SH-SY5Y (cell line): Measurements from ENCODE around the gene ADAMTS13.

Experiments
- GATA2 ChIP-seq: IDR thresholded peaks from 2 replicates; pipeline ENCODE4 v1.6.1; 2011; ENCODE audit warnings: mild to moderate bottlenecking, low read depth, low read length
- GATA3 ChIP-seq: IDR thresholded peaks from 2 replicates; pipeline ENCODE4 v1.6.1; 2011; ENCODE audit warnings: low read depth, mild to moderate bottlenecking, low read length, moderate library complexity

Gene ADAMTS13

DNA sequence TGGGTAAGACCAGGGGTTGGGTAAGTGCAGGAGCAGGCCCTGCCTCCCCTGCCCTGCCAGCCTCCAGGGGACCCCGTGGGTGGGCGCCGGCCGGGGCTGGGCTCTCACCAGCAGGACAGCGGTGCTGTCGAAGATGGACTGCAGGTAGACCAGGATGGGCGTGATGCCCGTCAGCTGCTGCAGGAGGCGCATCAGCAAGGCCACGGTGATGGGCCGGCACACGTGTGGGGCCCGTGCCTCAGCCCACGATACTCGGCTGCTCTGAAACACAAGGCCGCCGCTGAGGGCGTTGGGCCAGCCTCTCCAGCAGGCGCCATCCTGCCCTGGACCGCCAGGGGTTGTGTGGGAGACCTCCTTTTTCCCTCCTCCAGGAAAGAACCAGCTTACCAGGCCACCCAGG is 52.7 kb downstream of the ADAMTS13 start:
- TF ChIP-seq GATA2 (no peak), GATA3 (no peak)

DNA sequence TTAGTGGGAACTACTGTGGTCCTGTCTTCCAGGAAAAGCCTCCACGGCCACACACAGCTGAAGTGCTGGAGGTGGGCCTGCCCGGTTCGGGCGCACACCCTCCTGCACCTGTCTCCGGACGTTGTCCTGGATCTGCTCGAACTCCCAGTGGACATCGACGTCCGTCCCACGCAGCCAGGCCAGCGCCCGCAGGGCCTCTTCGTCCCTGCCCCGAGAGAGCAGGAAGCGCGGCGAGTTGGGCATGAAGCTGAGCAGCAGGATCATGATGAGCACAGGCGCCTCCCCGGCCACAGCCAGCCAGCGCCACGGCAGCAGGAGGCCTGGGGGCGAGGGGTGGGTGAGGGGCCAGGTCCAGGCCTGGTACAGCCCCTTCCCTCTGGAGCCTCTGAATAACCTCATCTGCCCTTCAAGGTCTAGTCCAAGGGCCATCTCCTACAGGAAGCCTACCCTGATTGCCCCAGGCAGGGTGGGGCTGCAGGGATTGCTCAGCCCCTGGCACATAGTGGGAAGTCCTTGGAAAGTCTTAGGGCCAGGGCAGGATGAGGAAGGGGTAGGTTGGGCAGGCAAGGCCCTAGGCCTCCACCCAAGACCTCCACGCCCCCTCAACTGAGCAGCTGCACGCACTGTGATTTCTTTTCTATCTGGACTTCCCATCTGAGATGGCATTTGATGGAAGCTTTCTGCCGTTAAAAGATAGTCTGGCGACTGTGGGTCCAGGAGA is 53.3 kb downstream of the ADAMTS13 start:
- TF ChIP-seq GATA2 (no peak), GATA3 (no peak)

DNA sequence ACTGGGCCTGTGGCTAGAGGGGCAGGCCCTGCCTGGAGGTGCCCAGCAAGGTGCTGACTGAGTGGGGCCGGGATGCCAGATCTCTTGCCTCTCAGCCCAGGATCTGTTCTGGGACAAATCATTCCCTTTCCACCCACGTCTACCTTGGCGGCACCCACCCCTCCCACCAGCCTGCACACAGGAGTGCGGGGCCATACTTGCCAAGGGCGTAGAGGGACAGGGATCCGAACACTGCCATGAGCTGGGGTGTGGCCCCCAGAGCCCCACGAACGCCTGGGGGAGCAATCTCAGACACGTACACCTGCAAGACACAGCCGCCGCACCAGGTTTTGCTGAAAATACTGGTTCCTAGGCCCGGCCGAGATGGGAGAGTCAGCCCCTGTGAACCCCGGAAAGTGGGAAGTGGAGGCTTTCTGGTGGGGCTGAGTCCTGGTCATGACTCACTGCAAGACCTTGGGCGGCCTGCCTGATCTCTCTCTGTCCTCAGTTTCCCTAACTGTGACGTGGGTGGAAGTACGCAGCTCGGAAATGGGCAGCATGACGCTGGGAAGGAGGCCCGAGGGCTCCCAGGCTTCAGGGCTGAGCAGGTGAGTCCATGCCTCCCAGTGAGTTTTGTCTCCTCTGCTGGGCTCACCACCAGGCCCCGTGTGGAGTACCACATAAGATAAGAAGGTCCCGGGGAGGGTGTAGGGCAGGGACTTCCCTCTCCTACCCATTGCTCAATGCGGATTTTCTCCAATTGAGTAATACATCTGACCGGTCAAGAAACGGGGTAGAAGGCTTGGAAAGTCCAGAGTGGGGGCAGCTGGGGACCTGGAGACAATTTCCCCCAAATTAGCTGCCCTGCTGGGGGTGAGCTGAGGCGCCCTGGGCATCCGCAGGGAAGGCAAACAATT is 54.1 kb downstream of the ADAMTS13 start:
- TF ChIP-seq GATA3 (no peak), GATA2 (no peak)

DNA sequence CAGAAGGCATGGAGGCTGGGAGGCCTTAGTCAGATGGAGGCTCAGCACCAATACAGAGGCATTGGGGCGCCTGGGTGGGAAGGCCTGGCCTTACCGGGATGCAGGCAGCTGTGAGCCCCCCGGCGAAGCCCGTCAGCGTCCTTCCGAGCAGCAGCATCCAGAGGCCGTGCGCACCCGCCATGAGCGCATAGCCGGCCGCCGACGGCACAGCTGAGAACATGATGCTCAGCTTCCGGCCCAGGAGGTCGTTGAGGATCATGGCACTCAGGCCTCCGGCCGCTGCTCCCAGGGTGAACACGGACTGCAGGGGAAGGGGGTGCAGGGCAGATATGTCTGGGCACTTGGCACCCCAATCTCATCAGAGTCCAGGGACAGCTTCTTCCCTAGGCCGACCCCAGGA is 54.8 kb downstream of the ADAMTS13 start:
- TF ChIP-seq GATA2, result no peak
- TF ChIP-seq GATA3, result no peak

DNA sequence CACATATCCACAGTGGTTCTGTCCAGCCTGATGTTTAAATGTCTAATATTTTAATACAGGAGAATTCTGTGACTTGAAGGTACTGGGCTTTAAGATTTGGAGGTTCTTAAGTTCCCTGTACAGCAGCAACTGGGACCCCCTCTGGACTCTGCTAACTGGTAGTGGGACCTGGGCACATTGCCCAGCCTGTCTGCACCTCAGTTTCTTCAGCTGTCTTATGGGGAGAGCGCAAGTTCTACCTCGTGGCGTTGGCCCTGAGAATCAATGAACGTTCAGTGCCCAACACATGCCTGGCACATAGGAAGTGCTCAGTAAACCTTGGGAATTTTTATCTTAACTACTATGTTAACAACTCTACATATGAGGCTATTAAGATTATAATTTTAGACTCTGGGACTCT is 55.3 kb downstream of the ADAMTS13 start:
- TF ChIP-seq GATA3 (no peak), GATA2 (no peak)

DNA sequence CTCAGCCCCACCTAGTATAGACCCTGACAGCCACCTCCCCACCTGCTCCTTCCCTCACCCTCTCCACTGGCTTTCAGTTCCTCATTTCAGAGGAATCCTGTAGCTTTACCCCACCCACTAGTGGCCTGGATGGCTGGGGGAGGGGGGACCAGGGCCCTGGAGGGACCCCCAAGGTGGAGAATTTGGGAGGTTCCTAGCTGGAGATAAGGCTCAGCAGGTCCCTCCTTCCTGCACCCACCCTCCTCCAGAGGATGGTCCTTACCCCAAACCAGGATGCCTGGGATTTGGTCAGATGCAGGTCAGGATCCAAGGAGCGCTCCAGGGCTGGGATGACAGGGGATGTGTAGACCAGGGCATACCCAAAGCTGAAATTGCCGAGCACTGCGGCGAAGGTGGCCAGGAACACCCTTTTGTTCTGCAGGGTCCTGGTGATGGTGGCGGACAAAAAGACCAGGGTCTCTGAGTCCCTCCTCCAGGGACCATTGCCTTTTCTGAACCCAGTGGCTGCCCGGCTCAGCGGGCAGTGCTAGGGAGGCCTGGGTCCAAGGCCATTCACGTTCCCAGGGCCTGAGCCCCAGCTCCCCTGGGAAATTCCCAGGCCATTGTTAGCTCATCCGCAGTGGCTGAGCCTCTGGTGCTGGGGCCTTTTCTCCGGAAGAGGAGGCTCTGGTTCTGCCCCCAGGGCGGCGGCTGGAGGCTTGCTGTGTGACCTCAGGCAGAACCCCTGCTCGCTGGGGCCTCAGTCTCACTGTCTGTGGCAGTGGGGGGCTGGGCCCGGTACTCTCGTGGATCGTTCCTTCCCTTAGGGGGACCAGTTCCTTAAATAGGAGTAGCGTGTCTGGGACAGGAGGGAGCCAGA is 56.1 kb downstream of the ADAMTS13 start:
- TF ChIP-seq GATA2 (no peak), GATA3 (no peak)

DNA sequence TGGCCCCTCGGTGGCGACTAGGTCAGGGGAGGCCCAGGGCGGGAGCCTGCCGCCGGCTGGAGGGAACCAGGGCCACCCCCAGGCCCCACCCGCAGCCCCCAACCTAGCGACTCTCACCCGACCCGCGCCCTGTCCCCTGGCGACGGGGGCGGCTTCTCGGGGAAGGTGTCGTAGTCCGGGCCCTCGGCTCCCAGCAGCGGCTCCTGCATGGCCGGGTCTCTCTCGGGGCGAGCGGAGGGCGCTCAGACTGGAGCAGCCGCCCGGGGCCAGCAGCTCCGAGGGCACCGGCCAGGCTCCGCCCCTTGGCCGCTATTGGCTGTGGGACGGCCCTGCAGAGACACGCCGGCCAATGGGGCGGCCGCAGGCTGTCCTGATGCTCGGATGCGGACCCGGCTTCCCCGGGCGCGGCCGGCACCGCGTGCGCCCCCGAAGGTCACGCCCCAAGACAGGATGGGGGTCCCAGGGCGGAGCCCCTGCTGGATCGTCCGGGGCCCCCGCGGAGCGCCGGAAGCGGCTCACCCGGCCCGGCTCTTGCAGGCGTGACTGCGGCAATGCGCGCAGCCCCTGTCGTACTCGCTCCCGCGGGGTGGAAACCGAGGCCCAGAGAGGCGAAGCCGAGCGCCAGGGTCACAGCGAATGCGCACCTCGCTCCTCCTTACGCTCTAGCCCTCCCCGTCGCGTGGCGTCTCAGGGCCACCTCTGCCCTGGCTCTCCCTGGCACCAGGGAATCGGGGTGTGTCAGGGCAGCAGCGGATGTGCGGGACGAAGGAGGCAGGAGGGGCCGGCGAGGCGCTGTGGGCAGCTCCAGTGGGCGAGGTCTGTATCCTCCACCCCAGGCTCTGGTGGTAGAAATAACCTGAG is 56.9 kb downstream of the ADAMTS13 start, which contains the start of gene SLC2A6:
Gene SLC2A6 (minus strand): TSS at position 249 of the 861 bp plus-strand sequence. CDS start 40 bp downstream, at position 209.
- TF ChIP-seq GATA2 (no peak), GATA3 (no peak)

DNA sequence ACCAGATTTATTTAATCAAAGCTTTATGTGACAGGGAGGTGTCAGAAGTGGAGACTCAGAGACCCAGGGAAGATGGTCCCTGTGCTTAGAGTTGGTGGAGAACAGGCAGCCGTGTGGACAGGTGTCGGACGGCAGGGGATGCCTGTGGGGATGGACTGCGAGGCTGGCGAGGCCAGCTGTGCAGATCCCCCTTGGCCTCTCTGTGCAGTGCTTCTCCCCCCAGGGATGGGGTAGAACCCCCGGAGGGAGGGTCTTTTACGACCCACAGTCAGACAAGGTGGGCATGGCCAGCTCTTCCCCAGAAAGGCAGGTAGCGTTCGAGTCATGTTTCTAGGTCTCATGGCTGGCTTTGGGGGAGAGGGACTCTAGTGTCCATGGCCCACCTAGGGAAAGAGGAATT is 61.4 kb downstream of the ADAMTS13 start:
- TF ChIP-seq GATA2 (no peak), GATA3 (no peak)

DNA sequence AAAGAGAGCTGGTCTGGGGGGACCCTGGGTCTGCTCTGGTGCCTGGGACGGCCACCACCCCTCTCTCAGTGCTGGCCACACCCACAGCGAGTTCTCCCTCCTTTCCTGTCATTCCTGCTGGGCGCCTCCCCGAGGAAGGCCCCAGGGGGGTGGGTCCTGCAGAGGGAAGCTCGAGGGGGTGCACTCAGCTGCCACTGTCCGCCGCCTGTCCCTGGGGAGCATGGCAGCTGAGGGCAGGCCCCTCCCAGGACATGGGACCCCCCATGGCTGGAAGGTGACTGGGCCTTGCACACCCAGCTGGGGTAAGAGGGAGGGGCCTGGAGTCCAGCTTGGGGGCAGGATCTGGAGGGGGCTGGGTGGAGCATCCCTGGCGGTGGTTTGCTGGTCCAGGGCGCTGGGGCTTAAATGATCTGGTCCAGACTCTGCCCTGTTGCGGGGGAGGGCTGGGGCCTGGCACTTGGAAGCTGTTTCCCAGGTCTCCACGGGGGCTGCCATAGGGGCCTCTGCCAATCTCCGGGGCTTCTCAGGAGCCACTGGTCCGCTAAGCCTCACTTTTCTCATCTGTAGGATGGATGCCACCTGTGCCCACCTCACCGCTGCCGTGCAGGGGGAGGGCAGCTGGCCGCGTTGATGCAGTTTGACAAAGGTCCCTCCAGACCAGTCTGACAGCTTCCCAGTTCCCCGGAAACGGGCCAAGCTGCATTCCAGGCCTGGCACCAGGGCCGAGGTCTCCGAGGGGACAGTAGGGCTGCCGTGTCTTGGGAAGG is 62.7 kb downstream of the ADAMTS13 start:
- TF ChIP-seq GATA3 (no peak), GATA2 (no peak)

DNA sequence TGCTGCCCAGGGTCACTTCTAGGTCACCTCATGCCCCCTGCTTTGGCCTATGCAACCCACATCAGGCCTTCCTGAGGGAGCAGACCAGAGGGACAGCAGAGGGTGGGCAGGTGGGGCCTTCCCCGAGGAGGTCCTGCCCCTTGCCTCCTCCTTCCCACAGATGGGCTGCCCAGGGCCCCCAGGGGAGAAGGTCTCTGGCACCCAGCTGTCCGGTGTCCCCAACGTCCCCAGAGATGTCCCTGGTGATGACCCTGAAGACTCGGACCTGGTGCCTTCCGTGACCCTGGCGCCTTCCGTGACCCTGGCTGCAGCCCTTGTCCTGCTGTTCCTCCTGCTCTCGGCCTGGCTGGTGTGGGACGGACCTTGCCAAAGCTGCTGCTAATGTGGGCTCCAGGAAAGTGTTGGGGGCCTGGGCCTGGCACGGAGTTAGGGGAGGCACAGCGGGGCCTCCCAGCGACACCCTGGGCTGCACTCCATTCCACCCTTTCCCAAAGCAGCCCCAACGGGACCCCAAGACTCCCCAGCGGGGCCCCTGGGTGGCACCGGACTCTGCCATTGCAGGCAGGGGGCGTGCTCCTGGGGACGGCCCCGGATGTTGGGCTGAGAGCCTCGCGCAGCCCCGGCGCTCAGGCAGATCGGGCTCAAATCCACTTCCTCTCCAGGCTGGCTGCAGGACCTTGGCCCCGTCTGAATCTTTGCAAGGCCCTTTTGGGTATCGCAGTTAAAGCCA is 63.5 kb downstream of the ADAMTS13 start:
- TF ChIP-seq GATA3 (no peak), GATA2 (no peak)

DNA sequence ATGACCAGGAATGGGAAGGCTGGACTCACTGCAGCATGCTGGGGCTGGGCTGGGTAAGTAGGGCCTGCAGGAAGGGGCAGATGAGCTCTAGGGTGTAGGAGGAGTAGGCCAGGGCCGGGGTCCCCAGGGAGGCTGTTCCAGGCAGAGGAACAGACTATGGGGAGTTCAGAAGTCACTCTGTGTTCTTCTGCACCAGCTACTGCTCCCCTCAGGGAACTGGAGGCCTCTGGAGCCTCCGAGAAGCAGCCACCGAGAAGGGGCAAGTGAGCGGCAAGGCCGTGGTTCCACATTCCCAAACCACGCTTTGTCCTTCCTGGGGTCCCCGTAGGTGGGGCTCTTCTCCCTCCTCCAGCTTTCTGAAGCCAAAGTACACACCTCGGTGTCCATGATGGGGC is 65.2 kb downstream of the ADAMTS13 start:
- no peak for TF ChIP-seq GATA2
- TF ChIP-seq GATA3, result no peak
